Large intestine (tissue), 3 donors: Measurements from ENCODE around the gene THSD4. TPM values are rescaled to one million over a fixed set of nuclear protein-coding genes. Genes with fewer than 3 reads are reported as not detected.
"Not testable (repeated sequence)": the region's sequence is repeated elsewhere in the genome, so short reads cannot be mapped to it uniquely, and the experiment has no call there.

ENCODE experiments used
- DNase-seq, 2 donors: peaks; one replicate each; pipeline versions ENCODE4 v3.0.0 to v3.0.0-alpha.2; 2013
- H3K27ac ChIP-seq: one replicate; pipeline ENCODE4 v1.5.1; 2013; ENCODE audit warnings: low read length
- H3K27me3 ChIP-seq: 2 replicates; pipeline ENCODE4 v1.6.1; 2013; ENCODE audit warnings: low read length; ENCODE audit not compliant: control insufficient read depth, insufficient read depth
- H3K36me3 ChIP-seq: 2 replicates; pipeline ENCODE4 v1.6.1; 2013; ENCODE audit warnings: low read length; ENCODE audit not compliant: control insufficient read depth, insufficient read depth
- H3K4me1 ChIP-seq: one replicate; pipeline ENCODE4 v1.6.1; 2013; ENCODE audit warnings: low read length; ENCODE audit not compliant: control insufficient read depth, insufficient read depth
- H3K4me3 ChIP-seq: one replicate; pipeline ENCODE4 v1.5.1; 2013; ENCODE audit warnings: low read length
- H3K9me3 ChIP-seq: one replicate; pipeline ENCODE4 v1.6.1; 2013; ENCODE audit warnings: mild to moderate bottlenecking, low read depth, low read length, moderate library complexity; ENCODE audit not compliant: control insufficient read depth
- WGBS: methylation state at CpG from one replicate; pipeline ENCODE4 v1.1.5; 2013; ENCODE audit warnings: low lambda C conversion rate; ENCODE audit not compliant: insufficient coverage; 5-methylcytosine and 5-hydroxymethylcytosine counted together
- polyA plus RNA-seq: library from polyadenylated mRNA; unstranded; fragments of 120-200 nt; gene quantifications from one replicate; pipeline ENCODE4 v1.2.1, GENCODE V29; 2013

The THSD4 gene
- polyA plus RNA-seq, 1 donor = 17.5 TPM

DNA sequence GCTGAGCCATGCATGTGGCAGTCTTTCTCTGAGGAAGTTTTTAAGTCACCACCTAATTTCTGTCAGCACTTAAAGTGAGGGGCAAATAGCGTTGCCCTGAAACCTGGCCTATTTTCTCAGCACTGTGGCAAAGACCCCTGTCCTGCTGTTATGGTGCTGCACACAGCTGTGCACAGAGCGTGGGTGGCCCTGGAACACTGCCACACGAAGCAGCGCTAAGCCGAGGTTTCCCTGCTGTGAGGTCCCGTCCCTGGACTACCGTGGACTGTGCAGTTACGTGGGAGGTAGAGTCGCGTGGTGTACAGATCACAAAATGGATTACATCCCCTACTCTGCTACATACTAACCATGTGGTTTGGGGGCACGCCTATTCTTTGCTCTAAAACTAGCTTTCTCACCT is 593.5 kb downstream of the THSD4 start:
- no peak overlapping the region for H3K27ac ChIP-seq
- H3K36me3 ChIP-seq = no peaks in the 10 kb centered on the region
- no peaks in the 10 kb centered on the region for H3K27me3 ChIP-seq
- no peaks in the 10 kb centered on the region for H3K9me3 ChIP-seq
- peaks cover 6% of the 10 kb centered on the region for H3K4me1 ChIP-seq
- DNase-seq = peak in 1 of 2 donors; percentile 19
- WGBS = no CpG with 5 or more reads among the region's 11 CpGs
- no peak overlapping the region for H3K4me3 ChIP-seq

DNA sequence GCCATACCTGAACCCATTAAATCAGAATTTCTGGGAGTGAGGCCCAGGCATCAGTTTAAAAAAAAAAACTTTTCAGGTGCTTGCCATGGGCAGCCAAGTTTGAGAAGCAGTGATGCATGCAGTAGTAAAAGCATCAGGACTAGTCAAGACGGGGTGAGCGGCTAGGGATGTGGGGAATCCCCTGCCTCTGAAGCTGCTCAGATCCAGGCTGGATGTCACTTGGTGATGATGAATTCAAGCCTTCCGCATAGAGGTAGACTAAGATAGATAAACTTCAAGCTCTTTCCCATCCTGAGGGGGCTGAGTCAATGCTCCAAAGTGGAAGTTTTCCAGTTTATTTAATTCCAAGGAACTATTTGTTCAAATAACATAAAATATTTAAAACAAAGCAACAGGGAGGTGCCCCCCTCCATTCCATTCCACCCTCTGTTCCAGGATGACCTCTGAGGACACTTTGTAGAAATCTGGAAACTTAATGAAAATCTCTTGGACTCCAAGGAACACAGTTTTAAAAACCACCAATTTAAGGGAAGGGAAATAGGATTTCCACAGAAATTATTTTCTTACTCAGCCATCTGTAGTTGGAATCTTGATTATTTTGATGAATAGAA is 594.6 kb downstream of the THSD4 start:
- Histone ChIP-seq H3K9me3 (no peaks in the 10 kb centered on the region), H3K27ac (no peak overlapping the region), H3K4me1 (peaks cover 6% of the 10 kb centered on the region), H3K36me3 (no peaks in the 10 kb centered on the region), H3K27me3 (no peaks in the 10 kb centered on the region), H3K4me3 (no peak overlapping the region)
- WGBS = 100% methylated on average over 2 of the region's 3 CpGs
- DNase-seq = no peak

DNA sequence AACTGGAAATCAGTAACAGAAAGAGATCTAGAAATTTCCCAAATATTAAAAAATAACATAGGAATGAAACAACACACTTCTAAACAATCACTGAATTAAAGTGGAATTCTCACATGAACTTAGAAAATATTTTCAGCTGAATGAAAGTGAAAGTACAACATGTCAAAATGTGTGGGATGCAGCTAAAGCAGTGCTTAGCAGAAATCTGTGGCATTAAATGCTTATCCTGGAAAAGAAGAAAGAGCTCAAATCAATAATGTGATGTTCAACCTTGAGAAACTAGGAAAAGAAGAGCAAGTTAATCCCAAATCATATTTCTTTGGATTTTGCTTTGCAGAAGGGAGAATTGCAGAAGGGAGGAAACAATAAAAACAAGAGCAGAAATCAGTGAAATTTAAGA is 596.9 kb downstream of the THSD4 start:
- H3K27me3 ChIP-seq = no peaks in the 10 kb centered on the region

DNA sequence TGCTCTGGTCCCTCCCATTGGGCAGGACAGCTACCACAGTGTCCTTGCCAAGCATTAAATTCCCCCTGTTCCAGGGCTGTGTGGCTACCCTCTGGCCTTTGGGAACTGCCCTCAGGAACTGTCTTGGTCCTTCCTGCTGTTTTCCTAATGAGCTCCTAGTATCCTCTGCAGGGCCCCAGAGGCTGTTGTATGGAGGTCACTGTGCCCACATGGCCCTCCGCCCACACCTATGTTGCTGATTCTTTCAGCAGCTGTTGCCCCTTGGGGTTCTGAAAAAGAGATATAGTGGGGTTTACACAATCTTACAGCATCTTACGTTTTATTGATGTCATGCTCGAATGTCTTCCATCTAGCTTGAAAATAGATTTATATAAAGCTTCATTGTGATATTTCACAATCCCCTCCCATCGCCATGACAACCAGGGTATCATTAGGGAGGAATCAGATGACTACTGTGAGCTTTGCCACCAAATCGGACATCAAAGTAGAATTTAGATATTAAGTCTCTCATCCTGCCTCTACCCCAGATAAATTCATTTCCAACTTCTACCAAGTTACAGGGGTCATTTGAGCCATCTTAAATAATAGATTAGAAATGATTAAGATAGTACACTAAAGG is 598.0 kb downstream of the THSD4 start:
- H3K27ac ChIP-seq = no peak overlapping the region
- no peaks in the 10 kb centered on the region for H3K36me3 ChIP-seq
- DNase-seq = no peak
- no peaks in the 10 kb centered on the region for H3K9me3 ChIP-seq
- no peaks in the 10 kb centered on the region for H3K27me3 ChIP-seq
- 94% methylated on average over 3 of the region's 5 CpGs for WGBS
- H3K4me3 ChIP-seq = no peak overlapping the region
- H3K4me1 ChIP-seq = peaks cover 2% of the 10 kb centered on the region

More for the DNA sequence above, 596.9 kb downstream of the THSD4 start:
- DNase-seq = no peak
- no peaks in the 10 kb centered on the region for H3K9me3 ChIP-seq
- H3K36me3 ChIP-seq = no peaks in the 10 kb centered on the region
- no peak overlapping the region for H3K27ac ChIP-seq
- H3K4me3 ChIP-seq = no peak overlapping the region
- peaks cover 6% of the 10 kb centered on the region for H3K4me1 ChIP-seq

- Histone ChIP-seq H3K36me3 (no peaks in the 10 kb centered on the region), H3K27me3 (no peaks in the 10 kb centered on the region), H3K27ac (no peak overlapping the region), H3K9me3 (no peaks in the 10 kb centered on the region), H3K4me3 (no peak overlapping the region), H3K4me1 (no peaks in the 10 kb centered on the region)
- no CpG with 5 or more reads among the region's 1 CpG for WGBS
- no peak for DNase-seq
Measured at GRCh38 chr15:71715914-71716313, 600.6 kb downstream of the THSD4 start.

GRCh38 chr15:71716990-71717389 is 601.7 kb downstream of the THSD4 start:
- no peak overlapping the region for H3K4me3 ChIP-seq
- no peak overlapping the region for H3K27ac ChIP-seq
- no peaks in the 10 kb centered on the region for H3K4me1 ChIP-seq
- H3K9me3 ChIP-seq = no peaks in the 10 kb centered on the region
- no peaks in the 10 kb centered on the region for H3K27me3 ChIP-seq
- DNase-seq = no peak
- H3K36me3 ChIP-seq = no peaks in the 10 kb centered on the region

DNA sequence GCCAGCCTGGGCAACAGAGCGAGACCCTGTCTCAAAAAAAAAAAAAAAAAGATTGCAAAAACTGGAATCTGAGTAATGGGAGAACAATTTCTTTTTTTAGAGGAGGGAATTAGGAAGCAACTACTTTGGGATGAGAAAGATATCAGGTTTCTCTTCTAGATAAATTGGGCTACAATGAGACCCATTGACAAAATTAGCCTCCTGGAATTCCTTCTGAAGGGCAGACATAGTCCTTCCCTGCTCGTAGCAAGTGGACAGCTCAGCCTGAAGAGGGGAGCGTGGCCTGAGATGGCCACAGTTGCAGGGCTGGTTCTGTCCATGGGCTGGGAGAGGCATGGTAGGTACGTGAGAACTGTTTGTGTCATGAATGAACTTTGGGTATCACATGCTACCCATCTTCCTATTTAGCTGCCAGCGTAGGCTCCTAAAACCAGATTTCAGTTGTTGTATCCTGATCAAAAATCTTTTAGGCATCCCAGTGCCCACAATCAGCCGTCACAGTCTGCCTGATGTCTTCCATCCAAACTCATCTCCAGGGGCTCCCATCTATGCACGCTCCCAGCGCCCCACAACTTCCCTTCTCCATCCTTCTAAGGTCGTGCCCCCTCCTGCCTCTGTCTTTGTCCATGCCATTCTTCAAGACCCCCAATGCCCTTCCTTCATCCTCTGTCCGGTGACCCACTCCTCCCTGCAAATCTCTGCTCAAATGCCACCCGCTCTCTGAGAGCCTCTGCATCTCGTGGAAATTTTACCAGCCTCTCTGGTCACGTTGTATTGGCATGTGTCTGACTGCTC is 603.0 kb downstream of the THSD4 start:
- Histone ChIP-seq H3K4me3 (no peak overlapping the region), H3K4me1 (no peaks in the 10 kb centered on the region), H3K36me3 (no peaks in the 10 kb centered on the region), H3K27ac (no peak overlapping the region), H3K9me3 (no peaks in the 10 kb centered on the region), H3K27me3 (no peaks in the 10 kb centered on the region)
- no peak for DNase-seq
- WGBS = 100% methylated on average over 2 of the region's 13 CpGs

- H3K27ac ChIP-seq = no peak overlapping the region
Measured at GRCh38 chr15:71723344-71723743, 608.1 kb downstream of the THSD4 start.

DNA sequence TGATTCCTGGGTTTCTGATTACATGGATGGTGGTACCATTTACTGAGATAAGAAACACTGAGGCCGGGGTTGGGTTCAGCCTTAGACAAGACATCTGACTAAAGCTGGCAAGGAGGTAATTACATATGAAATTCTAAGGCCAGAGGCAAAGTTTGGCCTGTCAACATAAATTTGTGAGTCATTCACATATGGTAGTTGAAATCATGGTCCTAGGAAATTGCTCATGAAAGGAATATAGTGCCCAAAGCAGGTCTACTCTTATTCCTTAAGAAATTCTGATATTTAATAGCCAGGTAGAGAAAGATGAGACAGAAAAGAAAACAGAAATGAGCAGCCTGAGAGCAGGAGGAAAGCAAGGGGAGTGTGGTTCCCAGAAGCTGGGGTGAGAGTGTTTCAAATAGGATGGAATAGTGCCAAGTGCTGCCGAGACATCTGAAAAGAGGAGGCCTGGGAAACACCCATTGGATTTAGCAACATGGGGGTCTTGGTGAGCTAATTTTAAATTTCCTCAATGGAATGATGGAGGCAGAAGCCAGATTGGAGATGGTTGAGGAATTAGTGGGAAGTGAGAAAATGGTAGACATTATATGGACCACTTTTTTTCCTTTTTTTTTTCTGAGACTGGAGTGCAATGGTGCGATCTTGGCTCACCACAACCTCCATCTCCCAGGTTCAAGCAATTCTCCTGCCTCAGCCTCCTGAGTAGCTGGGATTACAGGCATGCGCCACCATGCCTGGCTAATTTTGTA is 610.1 kb downstream of the THSD4 start:
- not testable (repeated sequence) for H3K36me3 ChIP-seq, H3K9me3 ChIP-seq, H3K27me3 ChIP-seq, H3K4me1 ChIP-seq, DNase-seq, H3K27ac ChIP-seq, H3K4me3 ChIP-seq
- no CpG with 5 or more reads among the region's 4 CpGs for WGBS

More at GRCh38 chr15:71723344-71723743, 608.1 kb downstream of the THSD4 start:
- Histone ChIP-seq H3K27me3 (no peaks in the 10 kb centered on the region), H3K9me3 (no peaks in the 10 kb centered on the region), H3K4me3 (no peak overlapping the region), H3K4me1 (no peaks in the 10 kb centered on the region), H3K36me3 (no peaks in the 10 kb centered on the region)
- no peak for DNase-seq

DNA sequence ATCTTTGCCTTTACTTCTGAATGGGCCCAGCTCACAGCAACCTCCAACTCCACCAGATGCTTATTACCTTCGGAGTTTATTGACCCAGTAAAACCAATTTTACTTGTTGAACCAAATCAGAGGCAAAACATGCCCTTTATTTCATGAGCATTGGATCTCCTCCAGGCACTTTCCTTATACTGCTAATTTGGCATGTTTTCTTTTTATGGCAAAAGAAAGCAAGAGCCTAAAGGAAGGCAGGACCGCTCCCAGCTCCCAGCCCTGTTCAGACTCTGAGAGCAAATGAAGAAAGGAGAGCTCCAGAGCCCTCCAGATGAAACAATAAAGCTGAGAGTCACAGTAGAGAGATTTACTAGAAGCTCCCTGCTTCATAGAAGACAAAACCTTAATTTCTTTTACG is 613.6 kb downstream of the THSD4 start:
- Histone ChIP-seq H3K27me3 (no peaks in the 10 kb centered on the region), H3K9me3 (no peaks in the 10 kb centered on the region)

More for the DNA sequence above, 613.6 kb downstream of the THSD4 start:
- 100% methylated on average over 1 of the region's 3 CpGs for WGBS
- Histone ChIP-seq H3K27ac (no peak overlapping the region), H3K4me1 (peaks cover 25% of the 10 kb centered on the region), H3K36me3 (no peaks in the 10 kb centered on the region), H3K4me3 (no peak overlapping the region)
- no peak for DNase-seq
